Adrenal gland (tissue), 12 donors: ENCODE results near the gene TCF4. TPM values are rescaled to one million over a fixed set of nuclear protein-coding genes. Genes with fewer than 3 reads are reported as not detected.

Experiments used
- DNase-seq, 7 donors: peaks; one replicate each; pipeline ENCODE4 v3.0.0-alpha.2; 2019 to 2020
- H3K27ac ChIP-seq, 5 donors: fragments of 200-600 bp; sonication (generic) in 4 of 5; 1 replicate in 3 of 5; 2 replicates in 2 of 5; pipeline versions ENCODE4 v1.5.1 to v1.8.0; 2016 to 2020; ENCODE audit warnings: mild to moderate bottlenecking in 1 of 5
- H3K27me3 ChIP-seq: fragments of 200-600 bp; 2 replicates; pipeline ENCODE4 v1.8.0; 2021
- H3K36me3 ChIP-seq, 2 donors: fragments of 200-600 bp; replicated peaks in 1 of 2; 1 replicate in 1 of 2; 2 replicates in 1 of 2; pipeline versions ENCODE4 v1.5.1 to v1.8.0; 2018 to 2022
- H3K4me1 ChIP-seq, 2 donors: fragments of 200-600 bp; replicated peaks in 1 of 2; 1 replicate in 1 of 2; 2 replicates in 1 of 2; pipeline versions ENCODE4 v1.5.1 to v1.8.0; 2018 to 2021
- H3K4me3 ChIP-seq, 4 donors: fragments of 200-600 bp; sonication (generic) in 3 of 4; one replicate each; pipeline ENCODE4 v1.5.1; 2016 to 2018
- H3K9me3 ChIP-seq, 3 donors: fragments of 200-600 bp; sonication (generic) in 1 of 3; replicated peaks in 1 of 3; 1 replicate in 2 of 3; 2 replicates in 1 of 3; pipeline versions ENCODE4 v1.5.1 to v1.8.0; 2016 to 2021
- POLR2A ChIP-seq, 2 donors: fragments of 450-650 bp; IDR thresholded peaks; one replicate each; pipeline ENCODE4 v1.6.1; 2017; ENCODE audit warnings: antibody characterized with exemption in 2 of 2, mild to moderate bottlenecking in 2 of 2, moderate library complexity in 1 of 2
- WGBS, 4 donors: extraction: QIAGEN DNeasy Blood & Tissue Kit in 2 of 4; methylation state at CpG; one replicate each; pipeline versions ENCODE4 v1.1.5 to v1.1.7; 2013 to 2017; 5-methylcytosine and 5-hydroxymethylcytosine counted together
- intact Hi-C, 2 donors: fragments of 100-400 bp; cut with DNase I; formaldehyde crosslinking; loops; one replicate each; pipeline versions ENCODE4 v1.14.1 to v1.15.0; 2022 to 2023
- polyA plus RNA-seq, 3 donors: library from polyadenylated mRNA; stranded (reverse); fragments of 200-250 nt in 2 of 3; fragments of 350-450 nt in 1 of 3; fragmentation: Illumina TruSeq in 1 of 3; extraction: RNeasy Lipid Tissue Mini Kit (QIAGEN cat#74804) in 1 of 3; gene quantifications; one replicate each; pipeline ENCODE4 v1.2.3, GENCODE V29; 2013 to 2014
- total RNA-seq, 9 donors: library from RNA; depleted of rRNA in 4 of 9; stranded (reverse); fragments of >200 nt in 4 of 9; fragments of 120-200 nt in 1 of 9; fragmentation: NEBNext Ultra II Directional in 1 of 9; extraction: Animal tissue kit (Norgen Biotek cat#: 25700) in 1 of 9; gene quantifications; one replicate each; pipeline versions ENCODE4 v1.1.0 to v1.2.4, GENCODE V29; 2013 to 2023
- TF ChIP-seq, protein P1 (sequence below), 6 experiments: fragments of 450-650 bp in 4 of 6; fragments of 200-600 bp in 2 of 6; sonication (generic) in 1 of 6; IDR thresholded peaks; 1 replicate in 5 of 6; 2 replicates in 1 of 6; pipeline versions ENCODE4 v1.5.1 to v1.8.0; 2016 to 2021; ENCODE audit warnings: antibody characterized with exemption in 6 of 6, mild to moderate bottlenecking in 2 of 6, moderate library complexity in 1 of 6
- donor health status: healthy with polysubstance abuse.
- donor health status: Bipolar disorder and iron deficiency.
- donor health status: DM: yes; HTN: yes; CAD: no.
- donor health status: DM: no; HTN: no; CAD: no.
- donor health status: DM: no; HTN: no; CAD: no.
- donor health status: DM: yes; HTN: yes; CAD: no.

The TCF4 gene
- total and polyA plus RNA-seq, 12 donors, result 21.9 to 196 (median 112) TPM

DNA sequence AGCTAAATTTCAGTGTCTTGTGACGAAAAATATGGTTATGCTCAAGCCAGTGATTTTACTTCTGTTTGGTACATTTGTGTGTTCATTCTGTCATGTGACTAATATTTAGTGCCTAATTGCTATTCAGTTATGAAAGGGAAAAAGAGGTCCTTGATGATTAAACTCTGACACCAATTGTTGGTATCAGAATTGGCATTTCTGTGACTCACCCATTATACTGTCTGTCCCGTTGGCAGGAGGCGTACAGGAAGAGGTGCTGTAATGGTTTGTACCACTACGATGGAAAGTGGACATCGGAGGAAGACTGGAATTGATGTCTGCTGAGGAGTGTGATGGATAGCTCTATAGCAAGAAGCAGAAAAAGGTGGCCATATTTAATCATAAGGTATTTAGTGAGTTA, 318.4 kb downstream of the TCF4 start:
- TF ChIP-seq POLR2A (IDR thresholded peaks at IDR 0.05), result no peak
- TF ChIP-seq, protein P1, sequence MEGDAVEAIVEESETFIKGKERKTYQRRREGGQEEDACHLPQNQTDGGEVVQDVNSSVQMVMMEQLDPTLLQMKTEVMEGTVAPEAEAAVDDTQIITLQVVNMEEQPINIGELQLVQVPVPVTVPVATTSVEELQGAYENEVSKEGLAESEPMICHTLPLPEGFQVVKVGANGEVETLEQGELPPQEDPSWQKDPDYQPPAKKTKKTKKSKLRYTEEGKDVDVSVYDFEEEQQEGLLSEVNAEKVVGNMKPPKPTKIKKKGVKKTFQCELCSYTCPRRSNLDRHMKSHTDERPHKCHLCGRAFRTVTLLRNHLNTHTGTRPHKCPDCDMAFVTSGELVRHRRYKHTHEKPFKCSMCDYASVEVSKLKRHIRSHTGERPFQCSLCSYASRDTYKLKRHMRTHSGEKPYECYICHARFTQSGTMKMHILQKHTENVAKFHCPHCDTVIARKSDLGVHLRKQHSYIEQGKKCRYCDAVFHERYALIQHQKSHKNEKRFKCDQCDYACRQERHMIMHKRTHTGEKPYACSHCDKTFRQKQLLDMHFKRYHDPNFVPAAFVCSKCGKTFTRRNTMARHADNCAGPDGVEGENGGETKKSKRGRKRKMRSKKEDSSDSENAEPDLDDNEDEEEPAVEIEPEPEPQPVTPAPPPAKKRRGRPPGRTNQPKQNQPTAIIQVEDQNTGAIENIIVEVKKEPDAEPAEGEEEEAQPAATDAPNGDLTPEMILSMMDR (IDR thresholded peaks at IDR 0.05), result no peak
- 72 to 78% (median 74%) methylated on average over 5 of the region's 5 CpGs for WGBS, 4 donors
- no peaks in the 10 kb centered on the region for H3K27me3 ChIP-seq
- intact Hi-C loops, result loop anchor here in 1 of 2 donors (10.0 kb wide), 1 partner anchor 45 kb away; no protein-coding TSS in a partner anchor
- peaks cover 18 to 54% of the 10 kb centered on the region in 2 donors for H3K4me1 ChIP-seq
- H3K27ac ChIP-seq, result peak overlapping the region in 2 of 5 donors; percentile 6 to 72
- H3K4me3 ChIP-seq, result no peak overlapping the region
- no peaks in the 10 kb centered on the region for H3K9me3 ChIP-seq
- peaks cover 0 to 44% of the 10 kb centered on the region in 2 donors for H3K36me3 ChIP-seq
- no peak for DNase-seq

DNA sequence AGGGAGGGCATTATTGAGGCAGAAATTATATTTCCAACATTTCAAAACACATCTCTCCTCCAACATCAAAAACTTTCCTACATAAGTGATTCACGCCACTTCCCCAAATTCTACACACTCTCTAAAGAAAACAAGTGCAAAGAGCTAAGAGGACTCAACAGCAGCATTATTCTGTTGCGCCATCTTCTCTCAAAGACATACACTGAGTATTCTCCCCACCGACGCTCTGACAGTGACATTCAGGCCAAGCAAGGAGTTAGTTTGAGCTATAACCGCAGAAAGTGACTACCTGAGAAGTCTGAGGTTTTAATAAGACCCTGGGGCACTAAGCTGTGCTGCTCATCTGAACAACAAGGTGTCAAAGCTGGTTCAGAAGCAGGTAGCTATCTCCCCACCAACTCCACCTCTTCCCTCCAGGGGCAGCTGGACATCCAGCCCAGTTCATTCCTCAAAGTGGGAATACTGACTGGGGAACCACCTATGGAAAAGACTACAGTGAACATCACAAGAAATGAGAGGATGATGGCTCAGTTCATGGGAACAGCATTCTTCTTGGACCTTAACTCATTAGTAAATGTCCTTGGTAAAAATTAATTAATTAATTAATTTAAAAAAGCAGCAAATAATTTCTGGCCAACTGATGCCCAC, 319.2 kb downstream of the TCF4 start:
- no peak for TF ChIP-seq POLR2A (IDR thresholded peaks at IDR 0.05)
- TF ChIP-seq, protein P1 (IDR thresholded peaks at IDR 0.05), result no peak
- Histone ChIP-seq H3K4me1 (peaks cover 27 to 61% of the 10 kb centered on the region in 2 donors), H3K27ac (peak overlapping the region in 4 of 5 donors; percentile 2 to 72 (median 58)), H3K9me3 (no peaks in the 10 kb centered on the region), H3K36me3 (peaks cover 0 to 35% of the 10 kb centered on the region in 2 donors), H3K4me3 (no peak overlapping the region), H3K27me3 (no peaks in the 10 kb centered on the region)
- DNase-seq, result no peak
- intact Hi-C loops, result loop anchor here in 1 of 2 donors (10.0 kb wide), 1 partner anchor 46 kb away; no protein-coding TSS in a partner anchor
- WGBS, 4 donors, result 88 to 97% (median 90%) methylated on average over 5 of the region's 5 CpGs

DNA sequence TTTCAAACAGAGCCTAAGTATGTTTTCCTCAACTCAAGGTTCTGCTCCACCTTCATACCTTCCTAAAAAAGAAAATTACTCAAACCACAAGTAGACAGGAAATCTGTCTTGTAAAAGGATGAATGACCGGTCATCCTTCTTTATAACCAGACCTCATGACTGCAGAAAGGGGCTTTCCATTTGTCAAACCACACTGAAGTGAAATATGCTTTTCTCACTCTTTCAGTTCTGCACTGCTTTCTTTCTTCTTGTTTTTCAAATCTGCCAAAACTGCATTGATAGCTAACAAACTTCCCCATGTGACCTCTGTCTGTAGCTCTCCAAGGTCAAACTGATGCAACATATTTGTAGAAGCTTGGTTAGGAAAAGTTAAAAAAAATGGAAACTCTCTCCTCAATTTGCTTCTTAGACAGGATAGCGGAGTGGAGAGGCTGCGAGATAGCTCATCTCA, 319.8 kb downstream of the TCF4 start:
- Histone ChIP-seq H3K4me3 (no peak overlapping the region), H3K36me3 (peaks cover 0 to 30% of the 10 kb centered on the region in 2 donors), H3K4me1 (peaks cover 30 to 67% of the 10 kb centered on the region in 2 donors), H3K9me3 (no peaks in the 10 kb centered on the region), H3K27ac (peak overlapping the region in 4 of 5 donors; percentile 4 to 72 (median 58)), H3K27me3 (no peaks in the 10 kb centered on the region)
- TF ChIP-seq, protein P1 (IDR thresholded peaks at IDR 0.05), result no peak
- no peak for TF ChIP-seq POLR2A (IDR thresholded peaks at IDR 0.05)
- WGBS, 4 donors, result 42 to 53% (median 49%) methylated on average over 3 of the region's 3 CpGs
- peak in 3 of 7 donors; percentile 16 to 43 (median 31) for DNase-seq
- intact Hi-C loops, result loop anchor here in 1 of 2 donors (10.0 kb wide), 1 partner anchor 47 kb away; no protein-coding TSS in a partner anchor

DNA sequence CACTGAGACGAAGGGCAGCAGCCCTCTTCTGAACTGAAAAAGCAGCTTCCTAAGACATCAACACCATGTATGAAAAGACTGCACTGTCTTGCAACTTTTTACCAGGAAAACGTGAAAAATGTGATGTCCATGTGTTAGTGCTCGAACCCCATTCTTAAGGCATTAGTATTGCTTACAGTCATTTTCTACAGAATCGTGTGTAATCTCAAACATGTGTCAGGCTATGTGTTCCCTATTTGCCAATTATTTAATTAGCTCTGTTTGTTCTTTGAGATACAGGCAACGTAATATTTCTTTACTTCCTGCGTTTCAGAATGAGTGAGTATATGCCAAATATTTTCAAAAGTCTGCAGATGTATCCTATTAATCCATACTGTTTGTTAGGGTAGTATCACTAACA, 321.0 kb downstream of the TCF4 start:
- Histone ChIP-seq H3K36me3 (peaks cover 0 to 28% of the 10 kb centered on the region in 2 donors), H3K27ac (peak overlapping the region in 1 of 5 donors; percentile 71), H3K4me3 (no peak overlapping the region), H3K9me3 (no peaks in the 10 kb centered on the region), H3K27me3 (no peaks in the 10 kb centered on the region), H3K4me1 (peaks cover 30 to 72% of the 10 kb centered on the region in 2 donors)
- 69 to 86% (median 81%) methylated on average over 6 of the region's 6 CpGs for WGBS, 4 donors
- DNase-seq, result no peak
- TF ChIP-seq POLR2A (IDR thresholded peaks at IDR 0.05), result no peak
- TF ChIP-seq, protein P1 (IDR thresholded peaks at IDR 0.05), result no peak
- intact Hi-C loops, result loop anchor here in 1 of 2 donors (10.0 kb wide), 1 partner anchor 48 kb away; no protein-coding TSS in a partner anchor
